ENCODE data around the gene AGAP1.
"Not testable (repeated sequence)": the region's sequence is repeated elsewhere in the genome, so short reads cannot be mapped to it uniquely, and the experiment has no call there.

The AGAP1 gene

GRCh38 chr2:236042087-236042486 is 548.2 kb downstream of the AGAP1 start:
- DNase-seq (ENCODE audit: low spot score), result no peak

DNA sequence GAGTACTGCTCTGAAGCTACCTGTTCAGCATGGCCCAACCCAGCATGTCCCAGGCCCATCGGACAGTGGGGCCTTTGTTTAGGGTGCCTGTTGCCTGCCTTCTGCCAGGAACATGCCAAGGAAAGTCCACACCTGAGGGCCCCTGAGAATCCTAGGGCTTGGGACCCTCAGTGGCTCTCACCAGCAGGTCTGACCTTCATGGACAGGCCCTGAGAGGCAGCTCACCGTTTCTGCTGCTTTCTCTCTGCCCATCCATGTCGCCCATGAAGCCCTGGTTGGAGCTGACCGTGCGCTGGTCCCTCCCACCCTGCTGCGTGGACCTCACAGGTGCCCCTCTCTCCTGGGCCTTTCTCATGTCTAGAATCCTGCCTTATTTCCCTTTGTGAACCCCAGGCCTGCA is 550.3 kb downstream of the AGAP1 start:
- DNase-seq (ENCODE audit: low spot score), result no peak

DNA sequence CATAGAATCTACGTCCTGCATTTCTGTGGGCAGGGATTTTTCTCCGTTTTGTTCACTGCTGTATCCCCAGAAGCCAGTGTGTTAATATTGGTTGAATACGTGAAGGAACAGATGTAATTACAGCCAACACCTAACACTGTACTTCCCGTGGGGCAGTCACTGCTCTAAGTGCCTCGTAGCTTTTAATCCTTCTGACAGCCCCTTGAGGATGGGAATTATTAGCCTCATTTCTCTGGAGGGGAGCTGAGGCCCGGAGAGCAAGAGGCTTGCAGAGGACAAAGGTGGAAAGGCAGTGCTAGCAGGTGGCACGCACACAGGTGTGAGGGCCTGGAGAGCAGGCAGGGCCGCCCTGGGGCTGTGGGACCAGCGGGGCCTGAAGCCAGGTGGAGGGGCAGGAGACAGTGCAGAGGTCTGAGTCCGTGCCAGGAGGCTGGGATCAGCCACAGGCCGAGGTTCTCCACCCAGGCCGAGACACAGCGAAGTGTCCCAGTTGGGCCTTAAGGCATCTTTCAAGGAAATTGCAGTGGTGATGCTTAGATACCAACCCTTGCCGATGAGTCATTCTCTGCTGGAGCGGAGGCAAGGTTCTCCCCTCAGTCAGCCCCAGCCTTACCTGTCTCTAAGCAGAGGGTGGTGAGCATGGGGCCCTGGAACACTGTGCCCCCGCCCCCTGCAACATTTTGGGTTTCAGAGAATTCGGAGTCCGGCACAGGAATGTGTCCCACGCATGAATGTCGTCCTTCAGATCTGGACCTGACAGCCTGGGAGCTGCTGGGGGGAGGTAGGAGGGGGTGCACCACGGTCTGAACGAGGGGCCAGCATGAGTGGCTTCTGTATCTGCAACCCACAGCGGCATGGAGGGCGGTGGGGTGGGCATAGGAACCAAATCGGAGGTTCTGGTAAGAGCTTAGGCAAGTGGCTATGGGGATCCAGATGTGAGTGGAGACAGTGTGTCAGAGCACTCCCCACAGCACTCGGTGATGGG is 551.7 kb downstream of the AGAP1 start:
- no peak for DNase-seq (ENCODE audit: low spot score)

GRCh38 chr2:236046715-236047114 is 552.9 kb downstream of the AGAP1 start:
- DNase-seq (ENCODE audit: low spot score), result no peak

DNA sequence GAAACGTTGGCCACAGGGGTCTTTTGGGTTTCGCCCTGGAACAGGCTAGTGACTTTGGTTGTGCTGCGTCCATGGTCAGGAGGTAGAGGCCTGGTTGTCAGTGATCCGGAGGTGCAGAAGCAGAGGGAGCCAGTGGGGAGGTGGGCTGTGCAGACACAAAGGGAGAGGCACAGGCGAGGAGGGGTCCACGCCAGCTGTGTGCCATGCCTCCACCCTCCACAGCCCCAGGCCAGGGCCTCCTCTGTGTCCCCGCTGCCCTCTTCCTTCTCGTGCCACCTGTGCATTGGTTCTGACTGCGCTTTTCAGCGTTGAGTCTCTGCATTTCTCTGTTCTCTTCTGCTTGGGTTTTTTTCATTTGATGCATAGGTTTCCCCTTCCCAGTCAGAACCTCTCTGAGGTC is 553.3 kb downstream of the AGAP1 start:
- no peak for DNase-seq (ENCODE audit: low spot score)

DNA sequence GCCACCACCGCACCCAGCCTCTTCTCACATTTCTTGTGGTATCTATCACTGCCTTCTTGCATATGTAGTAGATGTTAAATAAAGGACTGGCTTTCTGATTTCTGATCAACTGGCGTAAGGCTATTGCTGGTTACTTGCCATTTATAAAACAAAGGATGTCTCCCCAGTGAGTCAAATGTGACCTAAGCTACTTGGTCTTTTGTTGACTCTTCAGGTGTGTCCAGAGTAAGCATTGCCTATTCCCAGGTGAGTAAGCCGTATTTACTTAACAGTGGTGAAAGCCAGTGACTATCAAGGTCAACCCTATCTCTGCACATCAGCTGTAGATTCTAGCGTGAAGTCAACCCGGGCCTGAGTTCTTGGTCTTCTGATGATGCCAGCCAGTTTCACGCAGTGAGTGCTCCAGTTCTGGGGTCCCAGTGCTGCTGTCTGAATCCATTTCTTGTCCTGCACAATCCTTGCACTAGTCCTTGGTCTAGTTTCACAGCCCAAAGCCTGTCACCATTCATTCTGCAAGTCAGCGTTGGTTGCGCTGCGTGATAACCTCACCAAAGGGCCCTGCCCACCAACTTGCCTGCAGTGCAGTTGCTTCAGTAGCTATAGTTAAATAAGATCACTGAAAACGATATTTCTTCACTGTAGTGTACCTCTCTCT is 554.2 kb downstream of the AGAP1 start:
- no peak for DNase-seq (ENCODE audit: low spot score)

DNA sequence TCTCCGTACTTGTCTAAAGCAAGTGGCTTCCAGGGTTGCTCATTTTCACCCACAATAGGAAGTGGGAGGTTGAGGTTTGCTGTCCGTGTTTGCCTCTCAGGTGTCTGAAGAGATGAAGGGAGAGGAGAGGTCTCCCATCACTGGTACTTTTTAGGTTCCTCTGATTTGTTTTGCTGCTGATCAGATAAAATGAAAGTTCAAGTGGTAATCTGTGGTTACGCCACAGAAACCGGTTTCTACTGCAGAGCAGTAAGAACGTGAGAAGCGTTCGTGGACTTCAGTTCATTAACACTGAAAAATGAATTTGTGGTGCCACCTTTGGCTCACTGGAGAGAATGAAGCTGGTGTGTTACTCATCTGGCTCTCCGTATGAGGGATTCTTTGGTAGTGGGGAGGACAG is 556.1 kb downstream of the AGAP1 start:
- no peak for DNase-seq (ENCODE audit: low spot score)

DNA sequence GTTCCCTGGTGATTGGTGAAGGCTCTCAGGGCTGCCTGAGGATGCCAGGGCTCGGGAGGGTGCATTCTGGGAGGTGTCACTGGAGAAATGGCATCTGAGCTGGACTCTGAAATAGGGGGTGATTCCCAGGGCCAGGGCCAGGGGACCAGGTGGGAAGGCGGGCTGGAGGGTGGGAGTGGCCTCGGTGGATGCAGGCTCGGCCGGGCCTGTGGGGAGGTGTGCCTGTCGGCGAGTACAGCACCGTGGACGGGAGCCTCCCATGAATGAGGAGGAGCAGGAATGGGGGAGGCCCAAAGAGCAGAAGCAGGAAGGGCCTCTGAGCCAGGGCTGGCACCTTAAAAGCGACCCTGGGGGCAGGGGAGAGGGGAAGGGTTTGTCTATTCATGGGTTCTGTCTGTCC is 557.5 kb downstream of the AGAP1 start:
- no peak for DNase-seq (ENCODE audit: low spot score)

DNA sequence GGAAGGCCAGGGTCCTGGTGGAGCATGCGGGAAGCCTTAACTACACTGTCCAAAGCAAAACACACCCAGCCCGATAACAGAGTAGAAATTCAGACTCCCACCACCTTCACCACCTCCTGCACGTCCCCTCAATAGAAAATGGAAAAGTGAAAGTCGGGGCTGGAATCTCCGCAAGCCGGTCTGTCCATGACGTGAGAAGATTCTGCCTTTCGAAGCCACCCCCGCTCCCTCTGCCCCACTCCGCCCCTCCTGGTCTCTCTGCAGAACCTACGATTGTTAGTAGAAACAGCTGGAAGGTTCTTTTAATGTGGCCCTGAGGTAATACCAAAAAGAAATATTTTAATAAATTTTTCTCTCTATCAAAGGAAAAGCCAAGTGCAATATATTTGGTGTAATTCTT is 558.0 kb downstream of the AGAP1 start:
- DNase-seq (ENCODE audit: low spot score), result no peak

DNA sequence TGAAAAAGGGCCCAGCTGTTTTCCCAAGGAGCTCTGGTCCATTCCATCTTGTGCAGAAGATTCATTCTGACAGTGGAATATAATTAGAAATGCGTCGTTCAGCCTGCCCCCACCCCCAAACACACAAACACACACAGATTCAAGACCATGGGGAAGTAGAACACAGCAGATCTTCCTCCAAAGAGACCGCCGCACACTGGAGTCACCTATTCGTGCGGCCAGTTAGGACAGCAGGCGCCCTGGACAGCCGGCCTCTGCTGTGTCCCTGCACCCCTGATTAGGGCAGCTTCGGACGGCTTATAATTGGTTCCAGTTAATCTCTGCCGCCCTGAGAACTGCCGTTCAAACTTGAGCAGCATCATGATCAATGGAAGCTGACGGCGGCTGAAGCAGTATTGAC is 558.4 kb downstream of the AGAP1 start:
- DNase-seq (ENCODE audit: low spot score), result no peak

GRCh38 chr2:236052926-236053821 is 559.3 kb downstream of the AGAP1 start:
- DNase-seq (ENCODE audit: low spot score), result no peak

DNA sequence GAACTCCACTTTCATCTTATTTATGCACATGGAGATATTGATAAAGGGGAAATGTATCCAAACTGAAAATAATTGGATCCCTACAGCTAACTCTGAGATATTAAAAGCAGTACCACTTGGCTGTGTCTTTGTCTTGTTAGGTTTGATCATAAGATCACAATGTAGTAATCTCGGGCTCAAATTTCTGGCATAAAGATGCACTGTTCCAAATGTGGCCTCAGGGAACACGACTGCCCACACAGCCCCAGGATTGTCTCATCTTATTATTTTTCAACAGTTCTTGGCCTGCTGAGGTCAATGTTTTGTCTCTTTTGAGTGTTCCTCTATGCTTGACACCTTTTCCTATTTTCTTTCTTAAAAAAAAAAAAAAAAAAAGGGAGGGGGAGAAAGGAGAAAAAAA is 560.3 kb downstream of the AGAP1 start:
- DNase-seq (ENCODE audit: low spot score), result no peak

DNA sequence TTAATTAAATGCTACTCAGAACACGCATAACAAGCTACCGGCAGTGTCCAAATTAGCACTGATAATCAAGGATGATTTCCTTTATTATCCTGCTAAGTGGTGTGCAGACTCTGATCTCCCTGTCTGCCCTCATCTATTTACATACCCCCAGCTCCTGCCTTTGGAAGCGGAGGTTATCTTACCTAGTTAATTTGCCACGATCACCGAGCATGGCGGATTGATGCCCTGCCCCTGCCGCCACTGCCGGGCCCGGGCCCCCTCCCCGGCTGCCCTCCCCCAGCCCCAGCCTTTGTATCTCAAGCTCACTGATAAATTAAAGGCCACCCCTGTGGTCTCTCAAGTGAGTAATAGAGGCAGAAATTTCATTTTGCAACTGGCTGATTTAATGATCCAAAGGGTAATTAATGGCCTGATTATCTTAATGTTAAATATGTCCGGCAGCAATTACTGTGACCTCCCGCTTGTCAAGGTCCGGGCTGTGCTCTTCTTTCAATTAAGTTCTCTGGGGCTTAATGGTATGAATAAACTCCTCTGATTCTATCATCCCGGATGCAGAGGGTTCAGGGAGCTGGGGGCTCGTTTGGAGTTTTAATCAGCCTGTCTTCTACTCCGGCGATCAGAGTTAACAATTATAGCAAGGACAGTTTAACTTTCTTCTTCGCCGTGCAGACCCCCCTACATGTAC is 560.9 kb downstream of the AGAP1 start:
- DNase-seq (ENCODE audit: low spot score), result no peak

- DNase-seq (ENCODE audit: low spot score), result no peak
These were observed 561.6 kb downstream of the AGAP1 start for GRCh38 chr2:236055471-236055870.

- DNase-seq (ENCODE audit: low spot score), result no peak
These were observed 562.3 kb downstream of the AGAP1 start for GRCh38 chr2:236056141-236056540.

DNA sequence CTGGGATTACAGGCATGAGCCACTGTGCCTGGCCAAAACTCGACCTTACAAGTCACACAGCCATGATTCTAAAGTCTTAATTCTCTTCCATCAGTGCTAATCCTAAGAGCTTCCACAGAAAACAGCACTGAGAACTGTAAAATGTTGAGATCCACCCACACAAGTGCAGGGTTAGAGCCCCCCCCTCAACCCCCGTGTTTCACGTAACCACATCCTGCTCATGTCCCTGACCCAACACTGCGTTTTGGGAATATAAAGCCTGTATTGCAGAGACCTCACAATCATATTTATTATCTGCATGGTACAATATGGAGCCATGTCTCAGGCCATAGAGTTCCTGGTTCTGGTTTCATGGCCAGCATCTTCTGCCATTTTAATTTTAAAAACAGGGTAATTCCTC is 563.5 kb downstream of the AGAP1 start:
- no peak for DNase-seq (ENCODE audit: low spot score)

DNA sequence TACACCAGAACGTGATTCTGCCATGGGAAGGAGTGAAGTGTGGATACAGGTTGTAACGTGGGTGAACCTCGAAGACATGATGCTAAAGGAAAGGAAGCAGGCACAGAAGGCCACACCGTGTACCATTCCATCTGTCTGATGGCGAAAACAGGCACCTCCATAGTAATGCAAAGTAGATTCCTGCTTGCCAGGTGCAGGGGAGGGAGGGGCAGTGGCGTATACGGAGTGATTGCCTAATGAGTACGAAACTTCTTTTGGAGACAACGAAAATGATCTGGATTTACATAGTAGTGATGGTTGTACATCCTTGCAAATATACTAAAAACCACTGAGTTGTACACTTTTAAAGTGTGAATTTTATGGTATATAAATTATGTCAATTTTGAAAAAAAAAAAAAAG is 567.7 kb downstream of the AGAP1 start:
- DNase-seq (ENCODE audit: low spot score), result no peak

DNA sequence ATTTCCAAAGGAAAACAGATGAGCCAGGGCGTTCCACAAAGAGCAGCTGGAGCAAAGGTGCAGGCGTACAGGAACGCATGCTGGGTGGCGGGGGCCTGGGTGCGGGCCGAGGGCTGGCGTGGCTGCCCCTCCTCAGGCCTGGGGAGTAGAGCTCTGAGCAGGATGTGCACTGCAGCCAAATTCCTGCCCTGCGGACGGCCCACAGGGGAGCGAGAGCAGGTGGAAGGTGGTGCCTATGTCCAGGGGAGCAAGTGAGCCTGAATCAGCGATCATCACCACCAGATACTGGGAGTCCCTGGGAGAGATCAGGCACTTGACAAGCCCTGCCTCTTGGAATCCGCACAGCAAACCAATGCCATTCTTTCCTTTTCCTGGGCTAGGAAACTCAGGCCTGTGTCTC is 568.1 kb downstream of the AGAP1 start:
- DNase-seq (ENCODE audit: low spot score), result no peak

- DNase-seq (ENCODE audit: low spot score), result not testable (repeated sequence)
These were observed 569.0 kb downstream of the AGAP1 start for GRCh38 chr2:236062806-236063205.

DNA sequence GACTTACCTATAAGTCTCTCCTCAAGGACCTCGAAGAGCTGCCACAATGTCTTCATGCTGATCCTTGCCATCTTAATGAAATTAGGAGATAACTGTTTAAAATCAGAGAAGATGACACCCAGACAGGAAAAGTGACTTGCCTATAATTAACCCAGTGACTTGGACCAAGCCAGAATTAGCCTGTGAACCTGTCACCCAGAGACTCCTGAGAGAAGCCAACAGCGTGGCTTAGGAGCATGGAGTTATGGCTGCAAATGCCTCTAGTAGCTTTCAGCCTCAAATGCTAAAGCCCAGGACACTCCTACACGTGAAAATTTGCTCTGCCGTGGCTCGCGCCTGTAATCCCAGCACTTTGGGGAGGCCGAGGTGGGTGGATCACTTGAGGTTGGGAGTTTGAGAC is 570.2 kb downstream of the AGAP1 start:
- no peak for DNase-seq (ENCODE audit: low spot score)

- no peak for DNase-seq (ENCODE audit: low spot score)
These were observed 571.7 kb downstream of the AGAP1 start for GRCh38 chr2:236065314-236066160.

All from CD4-positive, alpha-beta T cell treated with Interleukin-6 at 100 ng/mL for 8 hours (primary cell).